Upper lobe of right lung (tissue), 1 donor: ENCODE data around the gene SMPDL3B. TPM values are rescaled to one million over a fixed set of nuclear protein-coding genes. Genes with fewer than 3 reads are reported as not detected.
A peak's percentile ranks its signal among the peaks of the same experiment; 100 is the strongest.

ENCODE experiments used
- ATAC-seq: fragments of 200-7000 bp; cut with Tn5 transposase; one replicate; pipeline ENCODE4 v1.9.1; 2020; ENCODE audit warnings: mild to moderate bottlenecking, moderate library complexity
- DNase-seq: peaks from one replicate; pipeline ENCODE4 v3.0.0-alpha.2; 2020
- H3K27ac ChIP-seq: fragments of 200-600 bp; one replicate; pipeline ENCODE4 v1.8.0; 2022
- H3K27me3 ChIP-seq: fragments of 200-600 bp; one replicate; pipeline ENCODE4 v1.8.0; 2022; ENCODE audit warnings: mild to moderate bottlenecking
- H3K36me3 ChIP-seq: fragments of 200-600 bp; one replicate; pipeline ENCODE4 v1.8.0; 2022
- H3K4me1 ChIP-seq: fragments of 200-600 bp; one replicate; pipeline ENCODE4 v1.8.0; 2022
- H3K4me3 ChIP-seq: fragments of 200-600 bp; one replicate; pipeline ENCODE4 v1.8.0; 2022; ENCODE audit warnings: mild to moderate bottlenecking
- H3K9me3 ChIP-seq: fragments of 200-600 bp; one replicate; pipeline ENCODE4 v1.8.0; 2022
- intact Hi-C: fragments of 100-400 bp; cut with DNase I; formaldehyde crosslinking; loops from one replicate; pipeline ENCODE4 v1.11.0; 2022
- total RNA-seq: library from RNA; stranded (reverse); fragmentation: NEBNext Ultra II Directional; extraction: Animal tissue kit (Norgen Biotek cat#: 25700); gene quantifications from one replicate; pipeline ENCODE4 v1.2.1, GENCODE V29; 2021
- TF ChIP-seq, protein P1 (sequence below): fragments of 200-600 bp; IDR thresholded peaks from one replicate; pipeline ENCODE4 v1.8.0; 2022; ENCODE audit warnings: antibody characterized with exemption
- donor health status: DM: no; HTN: yes; CAD: no; lungs with severe emphysema.

Gene SMPDL3B
- total RNA-seq, 1 donor from 2014 or later = 29.1 TPM

DNA sequence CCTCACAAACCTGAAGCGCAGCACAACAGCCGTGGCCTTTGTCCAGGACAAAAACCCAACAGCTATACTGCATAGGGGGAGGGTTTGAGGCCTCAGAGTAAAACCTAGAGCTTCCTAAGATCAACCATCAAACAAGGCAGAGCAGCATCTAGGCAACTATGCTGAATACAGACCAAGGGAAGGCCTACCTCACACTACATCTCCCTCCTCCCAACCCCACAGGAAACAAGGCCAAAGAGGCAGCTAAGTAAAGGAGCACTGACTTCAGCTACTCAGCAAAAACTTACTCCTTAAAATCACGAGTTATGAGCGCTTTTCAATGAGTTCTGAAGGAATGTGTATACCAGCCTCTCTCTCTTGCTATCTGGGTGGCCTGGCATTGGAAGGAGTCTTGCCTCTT is 37.3 kb downstream of the SMPDL3B start:
- Histone ChIP-seq H3K4me1 (no peaks in the 10 kb centered on the region), H3K27ac (no peak overlapping the region), H3K9me3 (no peaks in the 10 kb centered on the region), H3K27me3 (no peaks in the 10 kb centered on the region), H3K36me3 (peaks cover 30% of the 10 kb centered on the region), H3K4me3 (no peak overlapping the region)
- DNase-seq (no peak), ATAC-seq (no peak)
- TF ChIP-seq, protein P1, sequence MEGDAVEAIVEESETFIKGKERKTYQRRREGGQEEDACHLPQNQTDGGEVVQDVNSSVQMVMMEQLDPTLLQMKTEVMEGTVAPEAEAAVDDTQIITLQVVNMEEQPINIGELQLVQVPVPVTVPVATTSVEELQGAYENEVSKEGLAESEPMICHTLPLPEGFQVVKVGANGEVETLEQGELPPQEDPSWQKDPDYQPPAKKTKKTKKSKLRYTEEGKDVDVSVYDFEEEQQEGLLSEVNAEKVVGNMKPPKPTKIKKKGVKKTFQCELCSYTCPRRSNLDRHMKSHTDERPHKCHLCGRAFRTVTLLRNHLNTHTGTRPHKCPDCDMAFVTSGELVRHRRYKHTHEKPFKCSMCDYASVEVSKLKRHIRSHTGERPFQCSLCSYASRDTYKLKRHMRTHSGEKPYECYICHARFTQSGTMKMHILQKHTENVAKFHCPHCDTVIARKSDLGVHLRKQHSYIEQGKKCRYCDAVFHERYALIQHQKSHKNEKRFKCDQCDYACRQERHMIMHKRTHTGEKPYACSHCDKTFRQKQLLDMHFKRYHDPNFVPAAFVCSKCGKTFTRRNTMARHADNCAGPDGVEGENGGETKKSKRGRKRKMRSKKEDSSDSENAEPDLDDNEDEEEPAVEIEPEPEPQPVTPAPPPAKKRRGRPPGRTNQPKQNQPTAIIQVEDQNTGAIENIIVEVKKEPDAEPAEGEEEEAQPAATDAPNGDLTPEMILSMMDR = no peak
- intact Hi-C loops = loop anchor here (10.0 kb wide), 1 partner anchor 107 kb away; no protein-coding TSS in a partner anchor

DNA sequence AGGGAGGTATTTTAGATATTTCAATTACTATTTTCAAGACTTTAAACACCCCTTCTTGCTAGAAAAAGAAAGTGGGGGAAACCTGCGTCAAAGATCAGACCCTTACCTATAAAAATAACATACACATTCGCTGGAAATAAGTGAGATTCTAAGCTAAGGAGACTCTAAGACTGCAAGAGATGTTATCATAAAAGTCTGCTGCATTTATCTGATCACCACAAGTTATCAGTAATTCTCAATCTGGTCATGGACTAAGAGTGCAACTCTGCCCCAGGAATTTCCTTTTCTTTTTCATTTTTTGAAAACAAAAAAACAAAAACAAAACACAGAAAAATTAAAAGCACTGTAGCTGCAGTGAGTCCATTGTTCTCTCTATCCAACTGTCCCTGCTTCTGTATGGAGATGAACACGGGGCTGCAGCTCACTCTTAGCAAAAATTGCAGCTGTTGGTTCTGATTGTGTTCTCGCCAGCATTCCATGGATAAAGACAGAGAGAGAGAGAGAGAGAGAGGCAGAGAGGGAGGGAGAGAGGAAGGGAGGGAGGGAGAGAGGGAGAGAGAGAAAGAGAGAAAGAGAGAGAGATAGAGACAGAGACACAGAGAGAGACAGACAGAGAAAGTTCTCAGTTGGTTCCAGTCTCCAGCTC is 39.1 kb downstream of the SMPDL3B start:
- peaks cover 24% of the 10 kb centered on the region for H3K36me3 ChIP-seq
- no peak overlapping the region for H3K27ac ChIP-seq
- ATAC-seq = no peak
- no peaks in the 10 kb centered on the region for H3K9me3 ChIP-seq
- TF ChIP-seq, protein P1 = no peak
- no peaks in the 10 kb centered on the region for H3K27me3 ChIP-seq
- intact Hi-C loops = loop anchor here (10.0 kb wide), 1 partner anchor 109 kb away; no protein-coding TSS in a partner anchor
- H3K4me3 ChIP-seq = no peak overlapping the region
- DNase-seq = no peak
- no peaks in the 10 kb centered on the region for H3K4me1 ChIP-seq

DNA sequence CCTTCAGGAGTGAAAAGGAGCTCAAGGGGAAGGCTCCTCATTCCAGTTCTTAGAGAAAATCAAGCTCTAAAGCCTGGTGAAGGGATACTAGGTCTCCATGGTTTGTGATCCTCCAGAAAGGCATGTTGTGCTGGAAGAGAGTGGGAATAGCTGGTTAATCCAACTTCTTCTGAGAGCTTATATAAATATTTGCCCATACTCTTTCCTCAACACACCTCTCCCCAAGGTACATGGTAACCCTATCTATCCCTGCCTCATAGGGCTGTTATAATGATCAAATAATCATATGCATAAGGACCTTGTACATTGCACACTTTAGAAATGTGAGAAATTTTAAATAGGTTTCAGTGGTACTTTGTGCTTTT is 39.6 kb downstream of the SMPDL3B start:
- Histone ChIP-seq H3K27me3 (no peaks in the 10 kb centered on the region), H3K27ac (no peak overlapping the region), H3K9me3 (no peaks in the 10 kb centered on the region), H3K36me3 (peaks cover 23% of the 10 kb centered on the region), H3K4me3 (no peak overlapping the region), H3K4me1 (peaks cover 2% of the 10 kb centered on the region)
- no peak for DNase-seq
- TF ChIP-seq, protein P1 = no peak
- intact Hi-C loops = loop anchor here (10.0 kb wide), 1 partner anchor 110 kb away; no protein-coding TSS in a partner anchor
- peak; percentile 43 for ATAC-seq

DNA sequence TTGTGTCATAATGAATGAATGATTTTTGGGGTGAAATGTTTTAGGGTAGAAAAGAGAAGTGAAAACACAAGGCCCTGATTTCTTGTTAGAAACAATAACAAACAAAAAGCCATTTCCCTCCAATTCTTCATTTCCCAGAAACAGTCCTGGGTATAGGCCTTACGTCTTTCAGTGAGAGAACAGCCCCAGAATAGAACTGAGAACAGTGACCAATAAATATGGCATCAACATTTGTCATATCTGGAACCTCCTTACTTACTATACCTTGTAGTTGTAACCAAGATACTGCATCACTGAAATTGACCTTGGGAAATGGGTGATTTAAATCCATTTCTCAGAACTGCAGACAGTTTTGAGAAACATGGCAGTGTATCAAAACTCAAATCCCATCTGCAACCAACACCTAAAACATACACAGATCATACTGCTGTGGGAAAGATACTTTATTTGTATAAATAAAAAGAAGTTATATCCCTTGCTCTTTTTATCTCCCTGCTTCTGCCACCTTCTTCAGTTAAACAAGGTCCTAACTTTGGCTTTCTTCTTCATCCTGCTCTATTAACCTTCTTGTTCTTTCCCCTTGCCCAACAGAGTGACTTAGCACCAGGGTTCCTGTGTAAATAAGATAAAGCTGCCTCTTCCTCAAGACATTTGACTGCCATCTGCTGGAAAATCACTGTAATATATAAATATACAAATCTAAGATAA is 44.5 kb downstream of the SMPDL3B start:
- no peak overlapping the region for H3K4me3 ChIP-seq
- H3K36me3 ChIP-seq = peaks cover 23% of the 10 kb centered on the region
- ATAC-seq (peak; percentile 89), DNase-seq (no peak)
- TF ChIP-seq, protein P1 = peak; percentile 54
- intact Hi-C loops = loop anchor here (10.0 kb wide), 1 partner anchor 115 kb away; no protein-coding TSS in a partner anchor
- no peak overlapping the region for H3K27ac ChIP-seq
- H3K9me3 ChIP-seq = no peaks in the 10 kb centered on the region
- peaks cover 7% of the 10 kb centered on the region for H3K4me1 ChIP-seq
- H3K27me3 ChIP-seq = no peaks in the 10 kb centered on the region

DNA sequence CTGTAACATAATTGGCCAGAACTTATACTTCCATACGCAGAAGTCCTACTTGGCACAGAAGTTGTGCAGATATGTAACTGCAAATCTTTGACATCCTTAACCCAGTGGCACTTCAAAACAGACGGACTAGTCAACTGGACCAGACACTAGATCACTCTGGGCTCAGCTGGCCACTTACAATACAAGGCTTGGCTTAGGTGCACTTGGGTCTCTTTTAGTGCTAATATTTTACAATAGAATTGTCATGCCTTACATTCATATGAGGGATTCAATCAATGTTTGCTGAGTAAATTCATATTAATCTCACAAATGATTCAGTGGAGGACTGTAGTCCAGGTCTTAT is 45.0 kb downstream of the SMPDL3B start:
- H3K4me1 ChIP-seq = peaks cover 7% of the 10 kb centered on the region
- ATAC-seq (no peak), DNase-seq (no peak)
- TF ChIP-seq, protein P1 = no peak
- intact Hi-C loops = loop anchor here (10.0 kb wide), 1 partner anchor 115 kb away; no protein-coding TSS in a partner anchor
- peaks cover 23% of the 10 kb centered on the region for H3K36me3 ChIP-seq
- no peaks in the 10 kb centered on the region for H3K9me3 ChIP-seq
- H3K4me3 ChIP-seq = no peak overlapping the region
- no peak overlapping the region for H3K27ac ChIP-seq
- H3K27me3 ChIP-seq = no peaks in the 10 kb centered on the region
